Stimulated activated CD4-positive, alpha-beta T cell treated with anti-CD3 and anti-CD28 coated beads, TNF-alpha, amount 100 ng/mL, for 48 hours (primary cell): Measurements from ENCODE around the gene ASF1A.
A peak's percentile ranks its signal among the peaks of the same experiment; 100 is the strongest.
"Not testable (repeated sequence)": the region's sequence is repeated elsewhere in the genome, so short reads cannot be mapped to it uniquely, and the experiment has no call there.

Experiments used
- DNase-seq, 3 donors: peaks; one replicate each; pipeline ENCODE4 v3.0.0-alpha.2; 2020; ENCODE audit warnings: low read depth in 3 of 3

ASF1A gene

DNA sequence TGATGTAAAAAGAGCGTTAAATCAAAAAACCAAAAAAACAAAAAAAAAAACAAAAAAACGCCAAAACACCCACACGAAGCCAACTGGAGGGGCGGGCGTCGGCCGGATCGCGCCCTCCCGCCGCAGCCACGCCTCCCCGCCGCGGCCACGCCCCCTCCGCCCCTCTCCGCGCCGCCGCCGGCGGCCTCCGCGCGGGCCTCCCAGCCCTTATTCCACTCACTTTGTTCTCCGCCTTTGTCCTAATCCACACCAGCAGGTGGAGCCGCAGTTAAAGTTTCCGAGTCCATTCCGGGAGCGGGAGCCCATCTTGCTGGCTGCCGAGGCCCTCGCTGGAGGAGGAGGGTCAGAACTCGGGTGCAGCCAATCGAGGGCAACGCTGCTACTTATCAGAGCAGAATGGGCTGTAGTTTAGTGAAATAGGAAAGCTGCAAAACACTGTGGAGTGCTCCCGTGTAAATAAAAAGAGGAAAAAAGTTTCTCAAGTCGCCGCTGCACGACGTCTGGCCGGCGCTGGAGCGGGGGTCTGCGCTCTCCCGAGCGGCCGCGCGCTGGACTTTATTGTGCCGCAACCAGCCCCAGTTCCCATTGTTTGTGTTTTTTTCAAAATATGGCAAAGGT, at the start of gene ASF1A:
Gene ASF1A, plus strand, starts transcription at position 346 of the 618 bp plus-strand sequence. Its CDS starts 262 bp downstream, at position 608.
- peak; percentile 87 to 95 (median 92) for DNase-seq

DNA sequence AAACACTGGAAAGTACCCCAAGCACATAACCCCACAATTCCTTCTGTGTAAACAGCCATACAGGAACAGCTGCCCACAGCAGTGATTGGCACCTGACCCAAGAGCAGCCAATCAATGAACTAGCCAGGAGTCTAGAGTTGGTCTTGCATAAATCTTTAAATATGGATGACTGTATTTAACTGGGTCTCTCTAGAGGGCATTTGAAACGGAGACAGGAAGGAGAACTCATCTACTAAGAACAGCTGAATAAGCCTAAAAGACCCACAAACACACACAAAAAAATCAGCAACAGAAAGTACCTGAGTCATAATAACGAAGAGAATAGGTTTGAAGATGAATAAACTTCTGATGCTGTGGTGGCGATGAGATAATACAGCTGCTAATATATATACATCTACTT, 49.0 kb upstream of the ASF1A start:
- DNase-seq: no peak

DNA sequence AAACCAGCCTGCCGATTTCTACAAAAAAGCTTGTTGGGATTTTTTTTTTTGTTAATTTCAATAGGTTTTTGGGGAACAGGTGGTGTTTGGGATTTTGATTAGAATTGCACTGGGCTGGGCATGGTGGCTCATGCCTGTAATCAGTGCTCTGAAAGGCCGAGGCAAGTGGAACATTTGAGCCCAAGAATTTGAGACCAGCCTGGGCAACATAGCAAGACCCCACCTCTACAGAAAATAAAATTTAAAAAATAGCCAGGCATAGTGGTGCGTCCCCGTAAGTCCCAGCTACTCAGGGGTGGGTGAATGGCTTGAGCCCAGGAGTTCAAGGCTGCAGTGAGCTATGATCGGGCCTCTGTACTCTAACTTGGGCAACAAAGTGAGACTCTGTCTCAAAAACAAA, 40.5 kb upstream of the ASF1A start:
- DNase-seq: no peak

DNA sequence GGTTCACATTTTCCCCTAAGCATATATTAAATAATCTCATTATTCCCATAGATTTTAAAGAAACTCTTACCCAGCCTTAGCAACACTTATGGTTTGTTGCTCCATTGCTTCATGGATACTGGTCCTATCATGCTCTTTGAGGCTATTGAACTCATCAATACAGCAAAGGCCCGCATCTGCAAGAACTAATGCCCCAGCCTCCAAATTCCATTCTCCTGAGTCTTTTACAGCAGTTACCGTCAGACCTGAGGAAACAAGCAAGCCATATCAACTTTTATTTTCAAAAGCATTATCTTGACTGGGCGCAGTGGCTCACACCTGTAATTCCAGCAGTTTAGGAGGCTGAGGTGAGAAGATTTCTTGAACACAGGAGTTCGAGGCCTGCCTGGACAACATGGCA, 37.7 kb upstream of the ASF1A start:
- DNase-seq: no peak

DNA sequence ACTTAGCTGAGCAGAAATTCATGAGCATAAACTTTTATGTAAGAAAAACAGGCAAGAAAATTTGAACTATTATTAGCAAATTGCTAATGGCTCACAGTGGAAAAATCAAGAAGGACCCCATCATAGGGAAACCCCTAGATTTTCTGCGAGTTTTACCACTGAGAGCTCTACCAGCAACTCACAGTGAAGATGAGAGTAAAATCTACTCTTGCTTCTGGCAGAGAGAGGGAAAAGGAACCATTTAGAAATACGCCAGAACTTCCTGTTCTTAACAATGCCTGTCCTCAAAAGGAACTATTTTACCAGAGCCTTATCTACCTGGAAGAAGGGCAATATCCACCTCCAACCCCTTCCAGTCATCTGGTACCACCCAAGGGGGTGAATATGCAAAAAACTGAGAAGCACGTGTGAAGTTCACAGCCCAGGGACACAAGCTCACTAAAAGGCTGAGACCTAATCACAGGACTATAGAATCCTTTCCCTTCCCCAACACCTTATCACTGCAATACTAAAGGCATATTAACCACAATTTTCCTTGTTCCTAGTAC, 34.4 kb upstream of the ASF1A start:
- DNase-seq: no peak

DNA sequence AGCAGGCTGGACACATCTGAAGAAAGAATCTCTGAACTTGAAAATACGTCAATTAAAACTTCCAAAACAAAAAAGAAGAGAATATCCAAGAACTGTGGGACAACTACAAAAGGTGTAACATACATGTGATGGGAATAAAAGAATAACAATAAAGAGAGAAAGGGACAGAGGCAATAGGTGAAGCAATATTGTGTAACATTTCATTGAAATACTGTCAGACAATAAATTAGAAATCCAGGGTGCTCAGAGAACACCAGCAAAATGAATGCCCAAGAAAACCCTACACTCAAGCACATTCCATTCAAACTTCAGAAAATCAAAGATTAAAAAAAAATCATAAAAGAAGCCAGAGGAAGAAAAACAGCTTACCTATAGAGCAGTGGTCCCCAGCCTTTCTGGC, 33.6 kb upstream of the ASF1A start:
- no peak for DNase-seq

DNA sequence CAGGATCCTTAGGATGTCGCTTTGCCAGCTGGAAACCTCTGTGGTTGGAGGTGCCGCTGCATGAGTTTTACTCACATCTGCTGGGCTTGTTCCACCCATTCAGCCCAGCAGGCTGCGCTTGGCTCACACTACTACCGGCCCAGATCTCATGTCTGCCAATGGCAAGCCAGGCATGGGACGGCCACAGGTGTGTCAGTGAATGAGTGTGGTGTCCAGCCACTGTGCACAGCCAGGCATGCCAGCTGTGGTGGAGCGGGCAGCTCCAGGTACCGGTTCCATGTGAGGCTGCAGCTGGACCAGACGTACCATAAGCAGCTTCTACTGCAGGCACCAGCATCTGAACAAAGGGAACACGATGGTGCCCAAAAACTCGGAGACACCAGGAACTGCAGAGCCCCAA, 33.1 kb upstream of the ASF1A start:
- DNase-seq: no peak

DNA sequence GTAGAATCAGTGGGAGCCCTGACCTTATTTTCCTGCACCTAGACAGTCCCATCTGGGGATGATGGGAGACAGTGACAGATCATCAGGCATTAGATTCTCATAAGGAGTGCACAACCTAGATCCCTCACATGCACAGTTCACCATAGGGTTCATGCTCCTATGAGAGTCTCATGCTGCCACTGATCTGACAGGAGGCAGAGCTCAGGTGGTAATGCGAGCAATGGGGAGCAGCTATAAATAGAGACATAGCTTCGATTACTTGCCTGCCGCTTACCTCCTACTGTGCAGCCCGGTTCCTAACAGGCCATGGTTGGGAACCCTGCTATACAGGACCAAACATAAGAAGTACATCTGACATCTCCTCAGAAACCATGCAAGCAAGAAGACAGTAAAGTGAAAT, 31.5 kb upstream of the ASF1A start:
- no peak for DNase-seq

DNA sequence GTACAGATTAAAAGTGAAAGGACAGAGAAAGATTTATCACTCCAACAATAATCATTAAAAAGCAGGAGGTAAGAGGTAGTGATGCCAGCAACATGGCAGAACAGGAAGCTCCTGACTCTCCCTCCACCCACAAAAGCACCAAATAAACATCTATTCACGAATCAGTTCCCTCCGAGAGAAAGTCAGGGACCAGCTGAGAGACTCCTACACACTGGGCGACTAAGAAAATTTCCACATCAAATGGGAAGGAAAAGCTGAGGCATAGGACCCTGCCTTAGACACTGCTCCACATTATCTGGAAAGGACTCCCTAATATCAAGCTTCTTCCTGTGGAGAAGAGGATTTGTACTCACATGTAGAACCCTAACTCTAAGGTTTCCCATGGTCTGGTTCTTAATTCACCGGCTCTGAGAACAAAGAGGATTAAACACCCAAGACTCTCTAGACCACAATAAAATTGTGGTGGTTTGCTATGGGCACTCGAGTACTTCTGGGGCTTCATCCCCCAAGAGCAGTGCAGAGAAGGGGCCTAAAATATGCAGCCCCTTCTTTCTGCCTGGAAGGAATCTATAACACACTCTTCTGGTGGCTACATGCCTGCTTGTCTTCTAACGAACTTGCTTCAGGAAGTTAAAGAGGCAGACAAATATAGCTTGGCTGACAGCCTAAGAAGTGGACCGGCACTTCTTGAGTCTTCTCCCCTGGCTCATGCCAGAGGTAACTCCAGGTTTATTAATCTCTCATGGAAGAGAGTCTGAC, 29.4 kb upstream of the ASF1A start:
- DNase-seq: no peak

DNA sequence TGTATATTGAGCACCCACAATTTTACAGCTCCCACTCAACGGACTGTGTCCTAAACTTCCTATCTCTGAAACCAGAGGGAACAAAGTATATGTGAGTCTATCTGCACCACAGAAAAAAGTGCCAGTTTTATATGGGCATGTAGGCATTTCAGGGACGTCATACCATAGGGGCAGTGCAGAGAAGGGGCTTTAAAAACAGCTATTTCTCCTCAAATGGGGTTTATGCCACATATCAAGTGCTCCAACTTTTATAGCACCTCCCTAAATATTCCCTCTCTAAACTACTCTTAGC, 28.9 kb upstream of the ASF1A start:
- DNase-seq: no peak

DNA sequence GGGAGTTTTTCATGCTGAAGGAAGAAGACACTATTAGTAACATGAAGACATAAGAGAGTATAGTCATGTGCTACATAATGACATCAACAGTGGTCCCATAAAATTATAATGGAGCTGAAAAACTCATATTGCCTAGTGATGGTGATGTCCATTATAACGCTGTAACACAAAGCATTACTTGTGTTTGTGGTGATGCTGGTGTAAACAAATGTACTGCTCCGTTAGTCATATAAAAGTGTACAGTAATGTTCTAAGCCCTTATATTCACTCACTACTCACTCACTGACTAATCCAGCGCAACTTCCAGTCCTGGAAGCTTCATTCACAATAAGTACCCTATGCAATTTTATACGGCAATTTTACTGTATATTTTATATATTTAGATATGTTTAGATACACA, 26.8 kb upstream of the ASF1A start:
- DNase-seq: no peak

DNA sequence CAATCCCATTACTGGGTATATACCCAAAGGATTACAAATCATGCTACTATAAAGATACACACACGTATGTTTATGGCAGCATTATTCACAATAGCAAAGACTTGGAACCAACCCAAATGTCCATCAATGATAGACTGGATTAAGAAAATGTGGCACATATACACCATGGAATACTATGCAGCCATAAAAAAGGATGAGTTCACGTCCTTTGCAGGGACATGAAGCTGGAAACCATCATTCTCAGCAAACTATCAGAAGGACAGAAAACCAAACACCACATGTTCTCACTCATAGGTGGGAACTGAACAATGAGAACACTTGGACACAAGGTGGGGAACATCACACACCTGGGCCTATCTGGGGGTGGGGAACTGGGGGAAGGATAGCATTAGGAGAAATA, 25.1 kb upstream of the ASF1A start:
- DNase-seq: not testable (repeated sequence)

DNA sequence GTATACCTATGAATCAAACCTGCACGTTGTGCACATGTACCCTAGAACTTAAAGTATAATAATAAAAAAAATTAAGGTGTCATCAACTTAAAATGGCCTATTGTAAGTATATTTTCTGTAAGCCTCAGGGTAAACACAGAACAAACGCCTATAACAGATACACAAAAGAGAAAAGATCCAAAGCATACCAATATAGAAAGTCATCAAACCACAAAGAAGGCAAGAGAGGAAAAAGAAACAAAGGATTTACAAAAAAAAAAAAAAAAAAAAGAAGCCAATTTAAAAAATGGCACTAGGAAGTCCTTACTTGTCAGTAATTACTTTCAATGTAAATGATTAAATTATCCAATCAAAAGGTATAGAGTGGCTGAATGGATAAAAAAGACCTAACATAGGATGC, 24.6 kb upstream of the ASF1A start:
- no peak for DNase-seq

DNA sequence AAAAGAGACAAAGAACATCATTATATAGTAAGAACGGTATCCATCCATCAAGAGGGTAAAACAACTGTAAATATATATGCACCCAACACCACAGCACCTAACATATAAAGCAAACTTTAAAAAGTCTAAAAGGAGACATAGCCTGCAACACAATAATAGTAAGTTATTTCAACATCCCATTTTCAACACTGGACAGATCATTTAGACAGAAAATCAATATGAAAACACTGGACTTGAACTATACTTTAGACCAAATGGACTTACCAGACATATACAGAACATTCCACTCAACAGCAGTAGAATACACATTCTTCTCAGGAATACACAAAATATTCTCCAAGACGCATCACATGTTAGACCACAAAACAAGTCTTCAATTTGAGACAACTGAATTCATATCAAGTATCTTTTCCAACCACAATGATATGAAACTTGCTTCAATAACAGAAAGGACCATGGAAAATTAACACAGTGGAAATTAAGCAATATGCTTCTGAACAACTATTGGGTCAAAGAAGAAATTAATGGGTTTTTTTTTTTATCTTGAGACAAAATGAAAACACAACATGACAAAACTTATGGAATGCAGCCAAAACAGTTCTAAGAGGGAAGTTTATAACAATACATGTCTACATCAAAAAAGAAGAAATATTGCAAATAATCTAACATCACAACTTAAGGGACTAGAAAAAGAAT, 23.9 kb upstream of the ASF1A start:
- DNase-seq: no peak

DNA sequence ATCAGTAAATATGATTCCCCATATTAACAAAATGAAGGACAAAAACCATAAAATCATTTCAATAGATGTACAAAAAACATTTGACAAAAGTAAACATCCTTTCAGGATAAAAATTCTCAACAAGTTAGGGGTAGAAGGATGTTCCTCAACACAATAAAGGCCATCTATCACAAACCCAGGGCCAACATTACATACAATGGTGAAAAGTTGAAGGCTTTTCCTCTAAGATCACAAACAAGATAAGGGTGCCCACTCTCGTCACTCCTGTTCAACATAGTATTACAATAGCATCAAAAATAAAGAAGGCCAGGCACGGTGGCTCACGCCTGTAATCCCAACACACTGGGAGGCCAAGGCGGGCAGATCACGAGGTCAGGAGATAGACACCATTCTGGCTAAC, 22.6 kb upstream of the ASF1A start:
- DNase-seq: no peak

DNA sequence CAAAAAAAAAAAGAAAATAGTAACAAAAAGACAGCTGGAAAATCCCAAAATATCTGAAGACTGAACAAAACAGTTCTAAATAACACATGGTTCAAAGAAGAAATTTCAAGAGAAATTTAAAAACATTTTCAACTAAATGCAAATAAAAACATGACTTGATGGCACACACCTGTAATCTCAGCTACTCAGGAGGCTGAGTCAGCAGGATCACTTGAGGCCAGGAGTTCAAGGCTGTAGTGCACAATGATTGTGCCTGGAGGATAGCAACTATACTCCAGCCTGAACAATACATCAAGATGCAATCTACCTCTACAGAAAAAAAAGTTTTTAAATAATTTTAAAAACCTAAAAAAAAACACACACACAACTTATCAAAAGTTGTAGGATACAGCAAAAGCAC, 21.6 kb upstream of the ASF1A start:
- no peak for DNase-seq

DNA sequence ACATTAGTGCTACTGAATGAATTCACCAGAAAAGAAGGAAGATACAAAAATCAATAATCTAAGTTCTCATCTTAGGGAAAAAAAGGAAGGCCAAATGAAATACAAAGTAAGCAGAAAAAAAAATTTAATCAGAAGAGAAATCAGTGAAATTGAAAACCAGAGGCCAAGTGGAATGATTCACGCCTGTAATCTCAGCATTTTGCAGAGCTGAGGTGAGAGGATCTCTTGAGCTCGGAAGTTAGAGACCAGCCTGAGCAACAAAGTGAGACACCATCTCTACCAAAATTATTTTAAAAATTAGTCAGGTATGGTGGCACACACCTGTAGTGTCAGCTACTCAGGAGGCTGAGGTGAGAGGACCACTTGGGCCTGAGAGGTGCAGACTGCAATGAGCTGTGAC, 21.2 kb upstream of the ASF1A start:
- DNase-seq: no peak

DNA sequence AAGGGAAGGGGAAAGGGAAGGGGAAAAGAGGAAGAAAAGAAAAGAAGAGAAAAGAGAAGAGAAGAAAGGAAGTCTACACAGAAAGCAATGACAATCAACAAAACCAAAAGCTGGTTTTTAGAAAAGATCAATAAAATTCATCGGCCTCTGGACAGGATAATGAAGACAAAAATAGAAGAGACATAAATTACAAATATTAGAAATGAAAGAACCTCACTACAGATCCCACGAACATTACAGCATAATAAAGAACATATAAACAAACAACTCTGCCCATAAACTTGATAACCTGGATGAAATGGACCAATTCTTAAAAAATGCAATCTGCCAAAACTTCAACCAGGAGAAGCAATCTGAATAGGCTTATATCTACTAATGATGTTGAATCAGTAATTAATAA, 20.7 kb upstream of the ASF1A start:
- no peak for DNase-seq

DNA sequence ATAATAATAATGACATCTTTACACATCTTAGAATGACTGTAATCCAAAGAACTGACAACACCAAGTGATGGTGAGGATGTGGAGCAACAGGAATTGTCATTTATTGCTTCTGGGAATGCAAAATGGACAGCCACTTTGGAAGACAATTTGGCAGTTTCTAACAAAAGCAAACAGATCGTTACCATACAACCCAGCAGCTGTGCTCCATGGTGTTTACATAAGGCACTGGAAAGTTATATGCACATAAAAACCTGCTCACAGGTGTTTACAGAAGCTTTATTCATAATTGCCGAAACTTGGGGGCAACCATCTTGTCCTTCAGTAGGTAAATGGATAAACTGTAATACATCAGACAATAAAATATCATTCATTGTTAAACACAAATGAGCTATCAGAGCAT, 18.3 kb upstream of the ASF1A start:
- no peak for DNase-seq

DNA sequence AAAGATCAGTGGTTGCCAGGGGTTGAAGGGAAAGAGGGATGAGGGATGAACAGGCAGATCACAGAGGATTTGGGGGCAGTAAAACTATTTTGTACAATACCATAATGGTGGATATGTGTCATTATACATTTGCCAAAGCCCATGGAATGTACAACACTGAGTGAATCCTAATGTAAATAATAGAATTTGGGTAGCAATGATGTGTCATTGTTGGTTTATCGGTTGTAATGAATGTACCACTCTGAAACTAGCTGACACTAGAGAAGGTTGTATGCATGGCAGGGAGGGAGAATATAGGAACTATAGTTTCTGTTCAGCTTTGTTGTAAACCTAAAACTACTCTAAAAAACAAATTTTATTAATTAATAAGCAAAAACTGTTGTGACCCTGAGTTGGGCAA, 17.8 kb upstream of the ASF1A start:
- DNase-seq: no peak

DNA sequence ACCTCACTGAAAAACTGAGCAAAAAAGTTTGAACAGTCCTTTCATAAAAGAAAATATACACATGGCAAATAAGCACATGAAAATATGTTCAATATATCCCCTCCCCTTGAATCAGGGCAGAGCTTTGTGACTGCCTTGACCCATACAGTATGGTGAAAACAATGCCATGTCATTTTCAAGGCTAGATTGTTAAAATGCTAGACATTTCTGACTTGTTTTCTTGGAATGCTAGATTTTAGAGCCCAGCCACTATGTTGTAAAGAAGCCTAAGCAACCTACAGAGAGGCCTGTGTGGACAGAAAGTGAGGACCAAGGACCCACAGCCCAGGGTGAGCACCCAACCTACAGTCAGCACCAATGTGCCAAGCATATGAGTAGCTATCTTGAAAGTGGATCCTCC, 17.1 kb upstream of the ASF1A start:
- no peak for DNase-seq

DNA sequence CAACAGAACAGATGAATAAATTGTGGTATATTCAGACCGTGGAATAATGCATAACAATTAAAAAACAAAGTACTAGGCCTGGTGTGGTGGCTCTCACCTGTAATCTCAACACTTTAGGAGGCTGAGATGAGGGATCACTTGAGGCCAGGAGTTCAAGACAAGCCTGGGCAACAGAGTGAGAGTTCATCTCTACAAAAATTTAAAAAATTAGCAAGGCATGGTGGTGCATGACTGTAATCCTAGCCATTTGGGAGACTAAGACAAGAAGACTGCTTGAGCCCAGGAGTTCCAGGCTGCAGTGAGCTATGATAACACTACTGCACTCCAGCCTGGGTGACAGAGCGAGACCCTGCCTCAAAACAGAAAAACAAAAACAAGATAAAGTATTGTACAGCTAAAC, 16.1 kb upstream of the ASF1A start:
- DNase-seq: no peak
